SK-N-SH treated with all-trans-retinoic acid at 6 μM for 48 hours (cell line): ENCODE data around the gene SCYL1.

ENCODE experiments used
- BACH2 ChIP-seq: fragments of 250-450 bp; sonication (Bioruptor Pico); IDR thresholded peaks from 2 replicates; pipeline ENCODE4 v1.9.0; 2021; ENCODE audit warnings: mild to moderate bottlenecking, borderline replicate concordance
- CSDC2 ChIP-seq: fragments of 250-450 bp; sonication (Bioruptor Pico); IDR thresholded peaks from 2 replicates; pipeline ENCODE4 v1.5.0; 2020; ENCODE audit warnings: mild to moderate bottlenecking, moderate library complexity
- GLIS3 ChIP-seq: fragments of 250-450 bp; sonication (Bioruptor Pico); IDR thresholded peaks from 2 replicates; pipeline ENCODE4 v1.5.0; 2020; ENCODE audit warnings: mild to moderate bottlenecking, moderate library complexity
- ISL1 ChIP-seq: fragments of 250-450 bp; sonication (Bioruptor Pico); IDR thresholded peaks from 2 replicates; pipeline ENCODE4 v2.1.2; 2022; ENCODE audit warnings: mild to moderate bottlenecking, moderate library complexity
- OSR1 ChIP-seq: fragments of 250-450 bp; sonication (Bioruptor Pico); IDR thresholded peaks from 2 replicates; pipeline ENCODE4 v1.8.0; 2022; ENCODE audit warnings: moderate library complexity, mild to moderate bottlenecking, inconsistent platforms
- PATZ1 ChIP-seq: fragments of 250-450 bp; sonication (Bioruptor Pico); IDR thresholded peaks from 2 replicates; pipeline ENCODE4 v1.8.0; 2020; ENCODE audit warnings: mild to moderate bottlenecking, moderate library complexity, borderline replicate concordance
- PPARA ChIP-seq: fragments of 250-450 bp; sonication (Bioruptor Pico); IDR thresholded peaks from 2 replicates; pipeline ENCODE4 v1.5.0; 2020; ENCODE audit warnings: mild to moderate bottlenecking, borderline replicate concordance
- RARB ChIP-seq: fragments of 250-450 bp; sonication (Bioruptor Pico); IDR thresholded peaks from 2 replicates; pipeline ENCODE4 v1.8.0; 2021; ENCODE audit warnings: mild to moderate bottlenecking, moderate library complexity
- SNAI2 ChIP-seq: fragments of 250-450 bp; sonication (Bioruptor Pico); IDR thresholded peaks from 2 replicates; pipeline ENCODE4 v1.5.0; 2020; ENCODE audit warnings: mild to moderate bottlenecking, moderate library complexity
- TSHZ2 ChIP-seq: fragments of 250-450 bp; sonication (Bioruptor Pico); IDR thresholded peaks from 2 replicates; pipeline ENCODE4 v1.5.0; 2020; ENCODE audit warnings: mild to moderate bottlenecking, moderate library complexity
- ZFP3 ChIP-seq: fragments of 250-450 bp; sonication (Bioruptor Pico); IDR thresholded peaks from 2 replicates; pipeline ENCODE4 v1.5.0; 2020; ENCODE audit warnings: mild to moderate bottlenecking, moderate library complexity
- ZFP30 ChIP-seq: fragments of 450-650 bp; formaldehyde crosslinking; IDR thresholded peaks from 2 replicates; pipeline ENCODE4 v1.5.0; 2022; ENCODE audit warnings: mild to moderate bottlenecking, moderate library complexity
- ZNF70 ChIP-seq: fragments of 450-650 bp; formaldehyde crosslinking; IDR thresholded peaks from 2 replicates; pipeline ENCODE4 v1.5.0; 2020; ENCODE audit warnings: mild to moderate bottlenecking, moderate library complexity

- TF ChIP-seq ZFP3 (CRISPR knock-in tag) (no peak), GLIS3 (no peak), RARB (CRISPR knock-in tag) (no peak), PPARA (CRISPR knock-in tag) (no peak), ZNF70 (no peak), ZFP30 (CRISPR knock-in tag) (no peak), ISL1 (CRISPR knock-in tag) (no peak), TSHZ2 (CRISPR knock-in tag) (no peak), SNAI2 (no peak), BACH2 (CRISPR knock-in tag) (no peak), PATZ1 (CRISPR knock-in tag) (peak; percentile 72; the same call in 1 of the 2 replicates), CSDC2 (CRISPR knock-in tag) (no peak), OSR1 (no peak)
Measured at GRCh38 chr11:65576232-65576866, 51.5 kb downstream of the SCYL1 start.
